ENCODE data around the gene FOCAD.
"Not testable (repeated sequence)": the region's sequence is repeated elsewhere in the genome, so short reads cannot be mapped to it uniquely, and the experiment has no call there.

FOCAD gene

DNA sequence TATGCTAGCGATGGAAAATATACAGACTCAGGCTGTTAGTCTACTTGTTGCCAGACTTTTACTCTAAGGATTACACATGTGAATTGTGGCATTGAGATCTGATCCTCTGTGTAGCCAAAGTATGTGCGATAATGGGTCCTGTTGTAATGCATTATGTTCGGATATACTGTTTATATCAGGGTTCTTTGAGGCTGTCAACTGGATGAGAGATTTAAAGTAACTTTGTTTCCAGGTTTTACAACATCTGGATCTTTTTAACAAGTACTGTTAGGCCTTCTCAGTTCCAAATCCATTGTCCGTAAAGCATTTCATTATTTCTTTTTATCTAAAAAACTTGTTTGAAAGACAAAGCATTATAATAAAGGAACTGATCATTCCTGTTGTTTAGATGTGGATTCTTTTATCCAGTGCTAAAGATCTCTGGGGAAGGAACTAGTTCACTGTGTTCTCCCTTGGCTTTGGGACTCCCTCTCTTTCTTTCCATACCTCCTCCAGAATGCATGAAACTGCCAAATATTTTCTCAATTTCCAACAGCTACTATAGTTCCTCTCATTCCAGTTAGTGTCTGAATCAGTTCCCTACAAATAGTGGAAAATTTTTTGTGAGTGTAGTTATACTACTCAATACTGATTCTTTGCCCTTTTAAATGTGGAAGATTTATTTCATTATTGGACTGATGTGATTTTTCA, 278.6 kb downstream of the FOCAD start:
- H3K36me3 ChIP-seq (ENCODE audit: control insufficient read depth, insufficient read depth, low read length), result no peaks in the 10 kb centered on the region
- WGBS, 2 experiments (ENCODE audit: insufficient coverage in 2 of 2), result 100% methylated on average over 1 of the region's 4 CpGs
- H3K4me3 ChIP-seq (ENCODE audit: extremely low read depth, insufficient read depth, low read length, poor library complexity, severe bottlenecking), result no peak overlapping the region
- no peaks in the 10 kb centered on the region for H3K9me3 ChIP-seq (ENCODE audit: control insufficient read depth, low read length)
- H3K27ac ChIP-seq (ENCODE audit: low read depth, low read length, severe bottlenecking), result no peak overlapping the region
- H3K4me1 ChIP-seq (ENCODE audit: control insufficient read depth, insufficient read depth, low read length, poor library complexity, severe bottlenecking), result no peaks in the 10 kb centered on the region

DNA sequence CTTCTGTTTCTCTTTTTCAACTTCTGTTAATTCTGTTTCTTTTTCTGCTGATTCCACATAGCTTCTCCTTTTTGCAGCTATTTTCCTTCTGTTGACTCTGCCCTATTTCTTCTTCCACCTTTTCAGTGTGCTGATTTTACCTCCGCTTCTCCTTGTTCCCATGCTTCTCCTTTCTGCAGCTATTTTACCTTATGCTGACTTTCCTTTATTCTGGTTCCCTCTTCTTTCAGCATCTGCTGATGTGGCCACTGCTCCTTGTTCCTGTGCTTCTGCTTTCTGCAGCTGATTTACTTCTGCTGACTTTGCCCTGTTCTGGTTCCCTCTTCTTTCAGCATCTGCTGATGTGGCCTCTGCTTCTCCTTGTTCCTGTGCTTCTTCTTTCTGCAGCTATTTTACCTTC, 288.6 kb downstream of the FOCAD start:
- no peak overlapping the region for H3K4me3 ChIP-seq (ENCODE audit: extremely low read depth, insufficient read depth, low read length, poor library complexity, severe bottlenecking)
- no peak overlapping the region for H3K27ac ChIP-seq (ENCODE audit: low read depth, low read length, severe bottlenecking)
- H3K9me3 ChIP-seq (ENCODE audit: control insufficient read depth, low read length), result peaks cover 4% of the 10 kb centered on the region
- peaks cover 12% of the 10 kb centered on the region for H3K36me3 ChIP-seq (ENCODE audit: control insufficient read depth, insufficient read depth, low read length)
- WGBS, 2 experiments (ENCODE audit: insufficient coverage in 2 of 2), result 100% methylated on average over 1 of the region's 1 CpG
- H3K4me1 ChIP-seq (ENCODE audit: control insufficient read depth, insufficient read depth, low read length, poor library complexity, severe bottlenecking), result no peaks in the 10 kb centered on the region

DNA sequence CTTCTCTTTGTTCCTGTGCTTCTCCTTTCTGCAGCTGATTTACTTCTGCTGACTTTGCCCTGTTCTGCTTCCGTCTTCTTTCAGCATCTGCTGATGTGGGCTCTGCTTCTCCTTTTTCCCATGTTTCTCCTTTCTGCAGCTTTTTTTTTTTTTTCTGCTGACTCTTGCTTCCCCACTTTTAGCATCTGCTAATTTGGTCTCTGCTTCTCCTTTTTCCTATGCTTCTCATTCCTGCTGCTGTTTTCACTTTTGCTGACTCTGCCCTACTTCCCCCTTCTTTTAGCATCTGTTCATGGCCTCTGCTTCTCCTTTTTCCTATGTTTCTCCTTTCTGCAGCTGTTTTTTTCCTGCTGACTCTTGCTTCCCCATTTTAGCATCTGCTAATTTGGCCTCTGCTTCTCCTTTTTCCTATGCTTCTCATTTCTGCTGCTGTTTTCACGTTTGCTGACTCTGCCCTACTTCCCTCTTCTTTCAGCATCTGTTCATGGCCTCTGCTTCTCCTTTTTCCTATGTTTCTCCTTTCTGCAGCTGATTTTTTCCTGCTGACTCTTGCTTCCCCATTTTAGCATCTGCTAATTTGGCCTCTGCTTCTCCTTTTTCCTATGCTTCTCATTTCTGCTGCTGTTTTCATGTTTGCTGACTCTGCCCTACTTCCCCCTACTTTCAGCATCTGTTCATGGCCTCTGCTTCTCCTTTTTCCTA, 289.3 kb downstream of the FOCAD start:
- not testable (repeated sequence) for H3K9me3 ChIP-seq (ENCODE audit: control insufficient read depth, low read length); H3K4me1 ChIP-seq (ENCODE audit: control insufficient read depth, insufficient read depth, low read length, poor library complexity, severe bottlenecking); H3K27ac ChIP-seq (ENCODE audit: low read depth, low read length, severe bottlenecking); H3K4me3 ChIP-seq (ENCODE audit: extremely low read depth, insufficient read depth, low read length, poor library complexity, severe bottlenecking)
- WGBS, 2 experiments (ENCODE audit: insufficient coverage in 2 of 2), result 83 to 100% methylated on average over 2 of the region's 2 CpGs
- H3K36me3 ChIP-seq (ENCODE audit: control insufficient read depth, insufficient read depth, low read length), result peaks cover 19% of the 10 kb centered on the region

DNA sequence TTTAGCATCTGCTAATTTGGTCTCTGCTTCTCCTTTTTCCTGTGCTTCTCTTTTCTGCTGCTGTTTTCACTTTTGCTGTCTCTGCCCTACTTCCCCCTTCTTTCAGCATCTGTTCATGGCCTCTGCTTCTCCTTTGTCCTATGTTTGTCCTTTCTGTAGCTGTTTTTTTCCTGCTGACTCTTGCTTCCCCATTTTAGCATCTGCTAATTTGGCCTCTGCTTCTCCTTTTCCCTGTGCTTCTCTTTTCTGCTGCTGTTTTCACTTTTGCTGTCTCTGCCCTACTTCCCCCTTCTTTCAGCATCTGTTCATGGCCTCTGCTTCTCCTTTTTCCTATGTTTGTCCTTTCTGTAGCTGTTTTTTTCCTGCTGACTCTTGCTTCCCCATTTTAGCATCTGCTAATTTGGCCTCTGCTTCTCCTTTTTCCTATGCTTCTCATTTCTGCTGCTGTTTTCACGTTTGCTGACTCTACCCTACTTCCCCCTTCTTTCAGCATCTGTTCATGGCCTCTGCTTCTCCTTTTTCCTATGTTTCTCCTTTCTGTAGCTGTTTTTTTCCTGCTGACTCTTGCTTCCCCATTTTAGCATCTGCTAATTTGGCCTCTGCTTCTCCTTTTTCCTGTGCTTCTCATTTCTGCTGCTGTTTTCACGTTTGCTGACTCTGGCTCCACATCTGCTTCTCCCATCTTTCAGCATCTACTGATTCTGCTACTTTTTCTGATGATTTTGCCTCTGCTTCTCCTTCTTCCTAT, 290.3 kb downstream of the FOCAD start:
- not testable (repeated sequence) for H3K4me3 ChIP-seq (ENCODE audit: extremely low read depth, insufficient read depth, low read length, poor library complexity, severe bottlenecking); H3K27ac ChIP-seq (ENCODE audit: low read depth, low read length, severe bottlenecking); H3K4me1 ChIP-seq (ENCODE audit: control insufficient read depth, insufficient read depth, low read length, poor library complexity, severe bottlenecking); H3K9me3 ChIP-seq (ENCODE audit: control insufficient read depth, low read length)
- 96% methylated on average over 2 of the region's 2 CpGs; no CpG with 5 or more reads in 1 of the 2 experiments for WGBS, 2 experiments (ENCODE audit: insufficient coverage in 2 of 2)
- peaks cover 19% of the 10 kb centered on the region for H3K36me3 ChIP-seq (ENCODE audit: control insufficient read depth, insufficient read depth, low read length)

DNA sequence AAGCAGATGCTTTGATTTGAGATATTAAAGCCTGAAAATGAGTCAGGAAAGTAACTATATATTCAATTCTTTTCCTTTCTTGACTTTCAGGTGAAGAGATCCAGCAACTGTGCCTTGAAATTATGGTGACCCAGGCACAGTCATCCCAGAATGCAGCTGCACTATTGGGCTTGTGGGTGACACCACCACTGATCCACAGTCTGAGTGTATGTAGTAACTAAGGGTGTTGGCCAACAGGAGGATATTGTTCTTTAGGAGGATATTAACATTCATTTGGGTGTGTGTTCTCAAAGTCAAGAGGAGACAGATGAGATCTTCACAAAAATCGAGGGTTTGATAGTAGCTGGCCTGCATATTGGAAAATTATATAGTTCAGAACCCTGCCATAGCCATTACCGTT, 294.2 kb downstream of the FOCAD start:
- Histone ChIP-seq H3K4me3 (ENCODE audit: extremely low read depth, insufficient read depth, low read length, poor library complexity, severe bottlenecking) (no peak overlapping the region), H3K9me3 (ENCODE audit: control insufficient read depth, low read length) (no peaks in the 10 kb centered on the region), H3K36me3 (ENCODE audit: control insufficient read depth, insufficient read depth, low read length) (peaks cover 29% of the 10 kb centered on the region), H3K4me1 (ENCODE audit: control insufficient read depth, insufficient read depth, low read length, poor library complexity, severe bottlenecking) (no peaks in the 10 kb centered on the region), H3K27ac (ENCODE audit: low read depth, low read length, severe bottlenecking) (no peak overlapping the region)
- 100% methylated on average over 1 of the region's 2 CpGs; no CpG with 5 or more reads in 1 of the 2 experiments for WGBS, 2 experiments (ENCODE audit: insufficient coverage in 2 of 2)

DNA sequence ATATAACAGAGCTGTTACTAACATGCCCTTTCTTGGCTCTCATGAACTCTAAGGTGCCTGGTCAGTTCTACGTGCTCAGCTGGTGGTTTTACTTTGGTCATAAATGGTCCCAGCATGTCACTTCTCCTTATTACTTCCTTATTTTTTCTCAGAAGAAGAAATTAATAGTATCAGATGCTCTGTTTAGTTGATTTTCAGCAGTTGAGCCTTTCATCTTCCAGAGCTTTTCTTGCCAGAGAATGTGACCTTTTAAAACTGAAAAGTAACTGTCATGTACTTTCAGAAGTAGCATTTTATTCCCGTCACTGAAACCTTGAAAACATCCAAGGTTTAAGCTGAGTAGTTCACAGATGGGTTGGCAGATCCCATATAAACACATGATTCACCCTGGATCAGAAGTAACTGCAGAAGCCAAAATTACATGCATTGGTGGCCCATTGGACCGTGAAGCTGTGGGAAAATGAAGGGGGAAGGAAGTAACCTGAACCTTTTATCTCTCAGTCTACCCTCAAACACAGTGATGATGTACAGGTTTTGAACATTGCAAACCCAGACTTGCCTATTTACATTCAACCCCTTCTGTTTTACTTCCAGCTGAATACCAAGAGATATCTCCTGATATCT, 296.9 kb downstream of the FOCAD start:
- Histone ChIP-seq H3K36me3 (ENCODE audit: control insufficient read depth, insufficient read depth, low read length) (peaks cover 35% of the 10 kb centered on the region), H3K4me3 (ENCODE audit: extremely low read depth, insufficient read depth, low read length, poor library complexity, severe bottlenecking) (no peak overlapping the region)
- 100% methylated on average over 1 of the region's 3 CpGs; no CpG with 5 or more reads in 1 of the 2 experiments for WGBS, 2 experiments (ENCODE audit: insufficient coverage in 2 of 2)

DNA sequence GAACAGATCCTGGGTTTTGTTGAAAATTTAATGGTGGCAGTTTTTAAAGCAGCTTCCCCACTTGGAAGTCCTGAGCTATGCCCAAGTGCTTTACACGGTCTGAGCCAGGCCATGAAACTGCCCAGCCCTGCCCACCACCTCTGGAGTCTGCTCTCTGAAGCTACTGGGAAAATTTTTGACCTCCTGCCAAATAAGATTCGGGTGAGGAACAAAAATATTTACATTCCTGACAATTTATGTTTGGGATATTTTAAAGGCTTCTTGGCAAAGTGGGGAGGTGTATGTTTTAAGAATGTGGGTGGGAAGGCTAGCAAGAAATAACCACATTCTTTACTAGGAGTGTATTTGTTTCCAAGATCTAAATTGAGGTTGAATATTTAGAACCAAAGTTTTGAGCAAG, 297.4 kb downstream of the FOCAD start:
- H3K9me3 ChIP-seq (ENCODE audit: control insufficient read depth, low read length), result no peaks in the 10 kb centered on the region
- no peak overlapping the region for H3K27ac ChIP-seq (ENCODE audit: low read depth, low read length, severe bottlenecking)
- 89% methylated on average over 1 of the region's 2 CpGs; no CpG with 5 or more reads in 1 of the 2 experiments for WGBS, 2 experiments (ENCODE audit: insufficient coverage in 2 of 2)
- peaks cover 35% of the 10 kb centered on the region for H3K36me3 ChIP-seq (ENCODE audit: control insufficient read depth, insufficient read depth, low read length)
- H3K4me1 ChIP-seq (ENCODE audit: control insufficient read depth, insufficient read depth, low read length, poor library complexity, severe bottlenecking), result no peaks in the 10 kb centered on the region
- no peak overlapping the region for H3K4me3 ChIP-seq (ENCODE audit: extremely low read depth, insufficient read depth, low read length, poor library complexity, severe bottlenecking)

More for the DNA sequence above, 296.9 kb downstream of the FOCAD start:
- H3K27ac ChIP-seq (ENCODE audit: low read depth, low read length, severe bottlenecking), result peak overlapping the region; percentile 11
- H3K4me1 ChIP-seq (ENCODE audit: control insufficient read depth, insufficient read depth, low read length, poor library complexity, severe bottlenecking), result no peaks in the 10 kb centered on the region
- no peaks in the 10 kb centered on the region for H3K9me3 ChIP-seq (ENCODE audit: control insufficient read depth, low read length)

DNA sequence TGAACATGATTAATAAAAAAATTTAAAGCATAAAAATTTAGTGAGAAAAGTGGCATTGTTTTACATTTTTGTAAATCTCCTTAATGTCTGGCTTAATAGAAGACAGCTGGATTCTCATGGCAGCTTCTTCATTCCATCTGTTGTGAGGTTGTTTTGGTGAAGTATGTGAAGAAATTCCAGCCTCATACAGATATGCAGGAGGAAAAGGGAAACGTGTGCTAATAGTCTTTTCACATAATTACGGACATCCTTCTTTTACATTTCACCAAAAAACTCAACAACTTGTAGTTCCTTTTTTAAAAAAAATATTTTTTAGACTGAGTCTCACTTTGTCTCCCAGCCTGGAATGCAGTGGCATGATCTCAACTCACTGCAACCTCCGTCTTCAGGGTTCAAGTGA, 300.4 kb downstream of the FOCAD start:
- H3K36me3 ChIP-seq (ENCODE audit: control insufficient read depth, insufficient read depth, low read length), result peaks cover 35% of the 10 kb centered on the region
- no peak overlapping the region for H3K4me3 ChIP-seq (ENCODE audit: extremely low read depth, insufficient read depth, low read length, poor library complexity, severe bottlenecking)
- no peaks in the 10 kb centered on the region for H3K9me3 ChIP-seq (ENCODE audit: control insufficient read depth, low read length)
- no peak overlapping the region for H3K27ac ChIP-seq (ENCODE audit: low read depth, low read length, severe bottlenecking)
- no peaks in the 10 kb centered on the region for H3K4me1 ChIP-seq (ENCODE audit: control insufficient read depth, insufficient read depth, low read length, poor library complexity, severe bottlenecking)
- WGBS, 2 experiments (ENCODE audit: insufficient coverage in 2 of 2), result 90 to 94% methylated on average over 1 to 2 of the region's 3 CpGs

DNA sequence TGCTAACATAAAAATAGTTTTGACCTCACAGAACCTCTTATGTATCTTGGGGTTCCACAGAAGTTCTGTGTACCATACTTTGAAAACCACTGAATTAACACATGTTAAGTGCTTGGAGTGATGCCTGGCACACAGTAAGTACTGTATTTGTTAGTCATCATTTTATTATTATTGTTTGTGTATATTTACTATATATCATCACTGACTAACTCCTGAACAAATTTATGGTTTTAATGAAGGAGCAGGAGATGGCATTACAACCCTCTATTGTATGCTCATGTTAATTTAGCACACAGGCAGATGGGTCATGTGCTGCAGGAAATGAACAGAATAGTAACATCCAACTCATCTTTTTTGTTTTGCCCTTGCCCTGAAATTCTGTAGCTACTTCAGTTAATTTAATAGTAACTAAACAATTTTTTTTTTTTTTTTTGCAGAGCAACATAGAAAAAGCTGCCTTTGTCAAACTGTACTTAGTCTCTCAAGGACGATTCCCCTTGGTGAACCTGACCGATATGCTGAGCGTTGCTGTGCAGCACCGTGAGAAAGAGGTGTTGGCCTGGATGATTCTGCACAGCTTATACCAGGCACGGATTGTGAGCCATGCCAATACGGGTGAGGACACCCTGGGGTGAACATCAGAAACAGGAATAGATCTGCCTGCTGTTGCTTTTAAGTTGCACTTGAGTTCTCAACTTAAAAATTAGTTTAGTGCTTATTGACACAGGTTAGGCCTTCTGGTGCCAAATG, 302.0 kb downstream of the FOCAD start:
- Histone ChIP-seq H3K27ac (ENCODE audit: low read depth, low read length, severe bottlenecking) (no peak overlapping the region), H3K4me3 (ENCODE audit: extremely low read depth, insufficient read depth, low read length, poor library complexity, severe bottlenecking) (no peak overlapping the region), H3K4me1 (ENCODE audit: control insufficient read depth, insufficient read depth, low read length, poor library complexity, severe bottlenecking) (no peaks in the 10 kb centered on the region), H3K9me3 (ENCODE audit: control insufficient read depth, low read length) (no peaks in the 10 kb centered on the region), H3K36me3 (ENCODE audit: control insufficient read depth, insufficient read depth, low read length) (peaks cover 47% of the 10 kb centered on the region)
- 87 to 95% methylated on average over 6 of the region's 6 CpGs for WGBS, 2 experiments (ENCODE audit: insufficient coverage in 2 of 2)

DNA sequence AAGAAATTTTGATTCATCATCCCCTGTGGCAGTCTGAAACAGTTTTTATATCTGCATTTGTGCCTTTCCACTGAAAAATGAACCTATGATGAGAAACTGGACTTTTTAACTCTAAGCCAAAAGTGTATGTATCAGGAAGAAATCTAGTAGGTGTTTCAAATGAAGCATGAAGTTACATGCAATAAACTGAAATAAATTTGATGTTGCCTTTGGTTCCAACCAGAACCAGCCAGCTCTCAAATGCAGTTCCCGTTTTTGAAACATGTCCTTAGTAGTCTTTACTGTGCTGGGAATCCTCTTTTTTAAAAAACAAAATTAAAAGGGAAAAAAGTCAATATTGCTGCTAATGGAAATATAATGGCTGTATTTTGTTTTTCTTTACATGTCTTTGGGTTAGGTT, 303.5 kb downstream of the FOCAD start:
- WGBS, 2 experiments (ENCODE audit: insufficient coverage in 2 of 2), result 86% methylated on average over 1 of the region's 1 CpG; no CpG with 5 or more reads in 1 of the 2 experiments
- no peak overlapping the region for H3K4me3 ChIP-seq (ENCODE audit: extremely low read depth, insufficient read depth, low read length, poor library complexity, severe bottlenecking)
- no peak overlapping the region for H3K27ac ChIP-seq (ENCODE audit: low read depth, low read length, severe bottlenecking)
- H3K4me1 ChIP-seq (ENCODE audit: control insufficient read depth, insufficient read depth, low read length, poor library complexity, severe bottlenecking), result no peaks in the 10 kb centered on the region
- peaks cover 49% of the 10 kb centered on the region for H3K36me3 ChIP-seq (ENCODE audit: control insufficient read depth, insufficient read depth, low read length)
- no peaks in the 10 kb centered on the region for H3K9me3 ChIP-seq (ENCODE audit: control insufficient read depth, low read length)
